ENCODE measurements around the gene ADAMTS3.
"Not testable (repeated sequence)": the region's sequence is repeated elsewhere in the genome, so short reads cannot be mapped to it uniquely, and the experiment has no call there.

Gene ADAMTS3

GRCh38 chr4:72553540-72554337 is 15.3 kb downstream of the ADAMTS3 start:
- no peak for DNase-seq (ENCODE audit: low read depth in 2 of 2, low spot score in 1 of 2)

- no peak for DNase-seq (ENCODE audit: low read depth in 2 of 2, low spot score in 1 of 2)
Measured at GRCh38 chr4:72552447-72552846, 16.6 kb downstream of the ADAMTS3 start.

GRCh38 chr4:72546456-72546855 is 22.6 kb downstream of the ADAMTS3 start:
- DNase-seq (ENCODE audit: low read depth in 2 of 2, low spot score in 1 of 2), result no peak

- not testable (repeated sequence) for DNase-seq (ENCODE audit: low read depth in 2 of 2, low spot score in 1 of 2)
Measured at GRCh38 chr4:72540694-72541093, 28.3 kb downstream of the ADAMTS3 start.

GRCh38 chr4:72538006-72538405 is 31.0 kb downstream of the ADAMTS3 start:
- no peak for DNase-seq (ENCODE audit: low read depth in 2 of 2, low spot score in 1 of 2)

- DNase-seq (ENCODE audit: low read depth in 2 of 2, low spot score in 1 of 2), result no peak
Measured at GRCh38 chr4:72536443-72536842, 32.6 kb downstream of the ADAMTS3 start.

GRCh38 chr4:72531768-72532290 is 37.2 kb downstream of the ADAMTS3 start:
- DNase-seq (ENCODE audit: low read depth in 2 of 2, low spot score in 1 of 2), result no peak

GRCh38 chr4:72531322-72531721 is 37.7 kb downstream of the ADAMTS3 start:
- DNase-seq (ENCODE audit: low read depth in 2 of 2, low spot score in 1 of 2), result no peak

GRCh38 chr4:72529148-72529822 is 39.7 kb downstream of the ADAMTS3 start:
- DNase-seq (ENCODE audit: low read depth in 2 of 2, low spot score in 1 of 2), result no peak

- no peak for DNase-seq (ENCODE audit: low read depth in 2 of 2, low spot score in 1 of 2)
Measured at GRCh38 chr4:72527038-72527646, 41.9 kb downstream of the ADAMTS3 start.

- no peak for DNase-seq (ENCODE audit: low read depth in 2 of 2, low spot score in 1 of 2)
Measured at GRCh38 chr4:72525938-72526337, 43.1 kb downstream of the ADAMTS3 start.

- no peak for DNase-seq (ENCODE audit: low read depth in 2 of 2, low spot score in 1 of 2)
Measured at GRCh38 chr4:72522440-72522839, 46.6 kb downstream of the ADAMTS3 start.

- DNase-seq (ENCODE audit: low read depth in 2 of 2, low spot score in 1 of 2), result no peak
Measured at GRCh38 chr4:72513227-72513626, 55.8 kb downstream of the ADAMTS3 start.

GRCh38 chr4:72507860-72508419 is 61.1 kb downstream of the ADAMTS3 start:
- DNase-seq (ENCODE audit: low read depth in 2 of 2, low spot score in 1 of 2), result no peak

GRCh38 chr4:72507167-72507566 is 61.9 kb downstream of the ADAMTS3 start:
- DNase-seq (ENCODE audit: low read depth in 2 of 2, low spot score in 1 of 2), result no peak

- DNase-seq (ENCODE audit: low read depth in 2 of 2, low spot score in 1 of 2), result no peak
Measured at GRCh38 chr4:72505314-72505744, 63.7 kb downstream of the ADAMTS3 start.

- DNase-seq (ENCODE audit: low read depth in 2 of 2, low spot score in 1 of 2), result no peak
Measured at GRCh38 chr4:72500214-72500613, 68.8 kb downstream of the ADAMTS3 start.

- no peak for DNase-seq (ENCODE audit: low read depth in 2 of 2, low spot score in 1 of 2)
Measured at GRCh38 chr4:72496119-72496518, 72.9 kb downstream of the ADAMTS3 start.

- DNase-seq (ENCODE audit: low read depth in 2 of 2, low spot score in 1 of 2), result no peak
Measured at GRCh38 chr4:72494156-72494555, 74.9 kb downstream of the ADAMTS3 start.

GRCh38 chr4:72489267-72489666 is 79.8 kb downstream of the ADAMTS3 start:
- no peak for DNase-seq (ENCODE audit: low read depth in 2 of 2, low spot score in 1 of 2)

- no peak for DNase-seq (ENCODE audit: low read depth in 2 of 2, low spot score in 1 of 2)
Measured at GRCh38 chr4:72486991-72487390, 82.0 kb downstream of the ADAMTS3 start.

GRCh38 chr4:72484981-72485380 is 84.0 kb downstream of the ADAMTS3 start:
- no peak for DNase-seq (ENCODE audit: low read depth in 2 of 2, low spot score in 1 of 2)
